TTC549 (cell line): ENCODE results near the gene WFIKKN1.

Experiments used
- FAIRE-seq: peaks from 2 replicates; lab custom pipeline; 2012; peaks lifted over from hg19 to GRCh38; lab: Jason Lieb, UNC

Gene WFIKKN1

GRCh38 chr16:674968-675883 lies 44.4 kb downstream of the WFIKKN1 start, which contains the start of gene RHBDL1:
Gene RHBDL1, plus strand, starts transcription at chr16:675671. Its CDS starts 120 bp downstream, at chr16:675791.
- no peak for FAIRE-seq

GRCh38 chr16:675884-676564 lies 45.2 kb downstream of the WFIKKN1 start:
- no peak for FAIRE-seq

GRCh38 chr16:676565-676902 lies 45.7 kb downstream of the WFIKKN1 start:
- no peak for FAIRE-seq

- FAIRE-seq, result no peak
These were observed 46.1 kb downstream of the WFIKKN1 start for GRCh38 chr16:676913-677312.

GRCh38 chr16:677316-678190 lies 46.8 kb downstream of the WFIKKN1 start:
- FAIRE-seq, result no peak

- FAIRE-seq, result no peak
These were observed 47.5 kb downstream of the WFIKKN1 start for GRCh38 chr16:678209-678857.

- FAIRE-seq, result no peak
These were observed 48.4 kb downstream of the WFIKKN1 start for GRCh38 chr16:678858-679813.

DNA sequence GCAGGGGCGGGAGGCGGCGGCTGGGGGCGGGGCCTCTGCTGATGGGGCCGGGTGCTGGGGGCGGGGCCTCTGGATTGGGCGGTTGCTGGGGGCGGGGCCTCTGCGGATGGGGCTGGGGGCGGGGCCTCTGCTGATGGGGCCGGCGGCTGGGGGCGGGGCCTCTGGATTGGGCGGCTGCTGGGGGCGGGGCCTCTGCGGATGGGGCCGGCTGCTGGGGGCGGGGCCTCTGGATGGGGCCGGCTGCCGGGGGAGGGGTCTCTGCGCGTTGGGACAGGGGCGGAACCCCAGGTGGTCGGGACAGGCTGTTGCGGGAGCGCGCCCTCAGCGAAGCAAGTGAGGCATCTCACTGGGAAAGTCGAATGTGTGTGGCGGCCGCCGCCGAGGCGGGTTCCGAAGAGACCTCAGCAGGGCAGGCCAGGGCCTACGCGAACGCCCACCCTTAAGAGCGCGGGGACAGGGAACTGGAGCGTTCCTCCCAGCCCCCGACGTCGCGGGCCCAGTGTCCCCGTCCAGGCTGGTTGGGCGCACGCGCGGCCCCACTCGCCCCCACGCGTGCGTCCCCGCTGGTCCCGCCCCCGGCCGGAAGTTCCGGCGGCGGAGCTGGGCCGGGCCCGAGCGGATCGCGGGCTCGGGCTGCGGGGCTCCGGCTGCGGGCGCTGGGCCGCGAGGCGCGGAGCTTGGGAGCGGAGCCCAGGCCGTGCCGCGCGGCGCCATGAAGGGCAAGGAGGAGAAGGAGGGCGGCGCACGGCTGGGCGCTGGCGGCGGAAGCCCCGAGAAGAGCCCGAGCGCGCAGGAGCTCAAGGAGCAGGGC lies 49.2 kb downstream of the WFIKKN1 start, which contains the start of gene STUB1:
Gene STUB1 (plus strand): TSS at position 597 of the 811 bp plus-strand sequence. CDS start 116 bp downstream, at position 713.
- FAIRE-seq, result no peak

- FAIRE-seq, result no peak
These were observed 49.8 kb downstream of the WFIKKN1 start for GRCh38 chr16:680625-680945.

GRCh38 chr16:680967-681745 lies 50.4 kb downstream of the WFIKKN1 start:
- no peak for FAIRE-seq

DNA sequence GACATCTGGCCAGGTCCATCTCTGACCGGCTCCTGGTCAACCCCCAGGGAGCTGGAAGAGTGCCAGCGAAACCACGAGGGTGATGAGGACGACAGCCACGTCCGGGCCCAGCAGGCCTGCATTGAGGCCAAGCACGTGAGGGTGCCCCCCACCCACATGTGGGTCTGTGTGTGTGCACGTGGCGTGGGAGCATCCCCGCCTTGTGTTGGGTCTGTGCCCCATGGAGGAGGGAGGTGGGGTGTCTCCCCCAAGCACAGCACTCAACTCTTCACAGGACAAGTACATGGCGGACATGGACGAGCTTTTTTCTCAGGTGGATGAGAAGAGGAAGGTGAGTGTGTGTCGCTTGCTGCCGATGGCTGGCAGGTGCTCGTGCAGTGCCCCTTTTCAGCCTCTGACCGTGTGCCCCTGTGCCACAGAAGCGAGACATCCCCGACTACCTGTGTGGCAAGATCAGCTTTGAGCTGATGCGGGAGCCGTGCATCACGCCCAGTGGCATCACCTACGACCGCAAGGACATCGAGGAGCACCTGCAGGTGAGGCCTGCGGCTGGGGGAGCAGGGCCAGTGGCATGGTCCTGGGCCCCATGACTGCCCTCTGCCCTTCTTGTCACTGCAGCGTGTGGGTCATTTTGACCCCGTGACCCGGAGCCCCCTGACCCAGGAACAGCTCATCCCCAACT lies 51.1 kb downstream of the WFIKKN1 start:
- FAIRE-seq, result no peak

DNA sequence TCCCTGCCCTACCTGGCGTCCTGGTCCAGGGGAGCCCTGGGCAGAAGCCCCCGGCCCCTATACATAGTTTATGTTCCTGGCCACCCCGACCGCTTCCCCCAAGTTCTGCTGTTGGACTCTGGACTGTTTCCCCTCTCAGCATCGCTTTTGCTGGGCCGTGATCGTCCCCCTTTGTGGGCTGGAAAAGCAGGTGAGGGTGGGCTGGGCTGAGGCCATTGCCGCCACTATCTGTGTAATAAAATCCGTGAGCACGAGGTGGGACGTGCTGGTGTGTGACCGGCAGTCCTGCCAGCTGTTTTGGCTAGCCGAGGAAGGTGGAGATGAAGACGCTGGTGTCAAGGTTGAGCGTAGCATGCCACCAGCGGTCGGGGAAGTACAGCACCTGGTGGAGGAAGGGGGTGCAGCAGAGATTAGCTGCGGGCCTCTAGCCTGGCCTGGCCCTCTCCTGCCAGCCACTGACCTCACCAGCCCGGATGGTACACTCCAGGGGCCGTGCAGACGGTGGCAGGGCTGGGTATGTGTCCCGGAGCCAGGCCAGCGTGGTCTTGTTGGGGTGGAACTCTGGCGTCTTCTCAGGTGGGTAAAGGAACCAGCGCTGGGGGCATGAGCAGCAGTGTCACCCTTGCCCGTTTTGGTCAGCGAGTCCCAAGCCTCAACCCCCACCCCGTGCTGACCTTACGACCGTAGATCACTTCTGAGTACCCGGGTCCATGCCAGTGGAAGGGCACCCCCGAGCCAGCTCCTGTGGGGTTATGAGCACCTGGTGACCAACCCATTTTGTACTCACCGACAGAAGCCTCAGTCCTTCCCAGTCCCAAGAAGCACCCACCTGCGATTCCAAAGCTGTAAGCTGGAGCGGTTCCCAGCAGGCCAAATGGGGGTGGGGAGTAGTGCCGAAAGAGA lies 52.0 kb downstream of the WFIKKN1 start:
- FAIRE-seq, result no peak

DNA sequence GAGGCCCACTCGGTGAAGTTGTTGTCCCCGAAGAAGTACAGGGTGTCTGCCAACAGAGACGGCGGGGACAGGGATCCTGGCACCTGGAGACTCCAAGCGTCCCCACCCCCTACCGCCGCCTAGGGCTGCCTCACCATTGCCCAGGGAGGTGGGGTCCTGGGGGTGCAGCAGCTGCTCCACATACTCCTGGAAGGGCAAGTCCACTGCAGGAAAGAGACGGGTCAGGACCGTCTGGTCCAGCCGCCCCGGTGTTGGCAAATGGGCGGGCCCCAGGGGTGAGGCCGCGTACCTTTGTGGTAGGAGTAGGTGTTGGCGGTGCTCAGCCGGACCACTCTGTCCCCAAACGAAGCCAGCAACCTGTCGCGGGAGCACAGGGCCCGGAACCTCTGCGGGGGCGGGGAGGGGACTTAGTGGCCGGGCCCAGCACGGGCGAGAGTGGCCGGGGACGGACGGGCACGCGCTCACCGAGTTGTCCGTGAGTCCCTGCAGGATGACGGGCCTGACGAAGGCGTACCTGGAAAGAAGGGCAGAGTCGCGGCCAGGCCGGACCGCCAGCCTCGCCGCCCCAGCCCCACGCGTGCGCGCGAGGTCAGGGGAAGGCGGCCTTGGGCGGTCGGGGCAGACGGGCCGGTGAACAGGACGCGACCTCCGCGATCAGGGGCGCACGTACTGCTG lies 52.7 kb downstream of the WFIKKN1 start:
- no peak for FAIRE-seq
